GM19395 (cell line): ENCODE measurements around the gene LRRC8A.
A peak's percentile ranks its signal among the peaks of the same experiment; 100 is the strongest.
"Not testable (repeated sequence)": the region's sequence is repeated elsewhere in the genome, so short reads cannot be mapped to it uniquely, and the experiment has no call there.

Experiments used
- ATAC-seq: cut with Tn5 transposase; IDR thresholded peaks from one replicate; pipeline ENCODE4 v1.9.1; 2021; ENCODE audit warnings: mild to moderate bottlenecking, moderate library complexity; ENCODE audit not compliant: unreplicated experiment

Gene LRRC8A

GRCh38 chr9:128881884-128882676 lies at the start of gene LRRC8A, which contains the start of gene KYAT1:
Gene LRRC8A (plus strand): TSS chr9:128882133. CDS start chr9:128907165, 25,032 bp downstream.
Gene KYAT1 (minus strand): TSS chr9:128881950. CDS start chr9:128845405, 36,545 bp downstream.
- ATAC-seq = peak; percentile 88

- no peak for ATAC-seq
Measured at GRCh38 chr9:128833696-128834095, 48.2 kb upstream of the LRRC8A start.

GRCh38 chr9:128835246-128836210 lies 46.4 kb upstream of the LRRC8A start:
- no peak for ATAC-seq

GRCh38 chr9:128836509-128837145 lies 45.3 kb upstream of the LRRC8A start:
- ATAC-seq = no peak

GRCh38 chr9:128838338-128838737 lies 43.6 kb upstream of the LRRC8A start:
- ATAC-seq = no peak

GRCh38 chr9:128840524-128840923 lies 41.4 kb upstream of the LRRC8A start:
- no peak for ATAC-seq

GRCh38 chr9:128841694-128842492 lies 40.0 kb upstream of the LRRC8A start:
- no peak for ATAC-seq

GRCh38 chr9:128843171-128843570 lies 38.8 kb upstream of the LRRC8A start:
- not testable (repeated sequence) for ATAC-seq

GRCh38 chr9:128845186-128845931 lies 36.6 kb upstream of the LRRC8A start:
- ATAC-seq = no peak

GRCh38 chr9:128846680-128847030 lies 35.3 kb upstream of the LRRC8A start:
- ATAC-seq = no peak

GRCh38 chr9:128847803-128848202 lies 34.1 kb upstream of the LRRC8A start:
- ATAC-seq = no peak

GRCh38 chr9:128851024-128851423 lies 30.9 kb upstream of the LRRC8A start:
- ATAC-seq = not testable (repeated sequence)

GRCh38 chr9:128851779-128852600 lies 29.9 kb upstream of the LRRC8A start:
- not testable (repeated sequence) for ATAC-seq

GRCh38 chr9:128852646-128853045 lies 29.3 kb upstream of the LRRC8A start:
- ATAC-seq = not testable (repeated sequence)

GRCh38 chr9:128854454-128854853 lies 27.5 kb upstream of the LRRC8A start:
- not testable (repeated sequence) for ATAC-seq

- not testable (repeated sequence) for ATAC-seq
Measured at GRCh38 chr9:128858476-128858875, 23.5 kb upstream of the LRRC8A start.

- ATAC-seq = no peak
Measured at GRCh38 chr9:128860937-128861336, 21.0 kb upstream of the LRRC8A start.

- no peak for ATAC-seq
Measured at GRCh38 chr9:128861501-128861900, 20.4 kb upstream of the LRRC8A start.

GRCh38 chr9:128862401-128862851 lies 19.5 kb upstream of the LRRC8A start:
- no peak for ATAC-seq
